LNCAP (cell line): ENCODE measurements around the gene SERPINA9.

Source experiments
- CTCF ChIP-seq: fragments of 450-650 bp; IDR thresholded peaks from 2 replicates; pipeline ENCODE4 v1.5.1; 2017; ENCODE audit warnings: mild to moderate bottlenecking

SERPINA9 gene

GRCh38 chr14:94458558-94459205 lies 17.3 kb downstream of the SERPINA9 start:
- TF ChIP-seq CTCF, result no peak

GRCh38 chr14:94458096-94458495 lies 17.9 kb downstream of the SERPINA9 start:
- no peak for TF ChIP-seq CTCF

- TF ChIP-seq CTCF, result no peak
Observed at GRCh38 chr14:94455928-94456327, 20.1 kb downstream of the SERPINA9 start.

GRCh38 chr14:94451826-94452225 lies 24.2 kb downstream of the SERPINA9 start:
- no peak for TF ChIP-seq CTCF

GRCh38 chr14:94451091-94451771 lies 24.8 kb downstream of the SERPINA9 start:
- TF ChIP-seq CTCF, result no peak

- no peak for TF ChIP-seq CTCF
Observed at GRCh38 chr14:94450722-94451090, 25.3 kb downstream of the SERPINA9 start.

- no peak for TF ChIP-seq CTCF
Observed at GRCh38 chr14:94449930-94450329, 26.1 kb downstream of the SERPINA9 start.
